SK-N-MC (cell line): ENCODE measurements around the gene GTF2I.
"Not testable (repeated sequence)": the region's sequence is repeated elsewhere in the genome, so short reads cannot be mapped to it uniquely, and the experiment has no call there.

ENCODE experiments used
- EZH2 ChIP-seq: fragments of 200-600 bp; sonication (generic); IDR thresholded peaks from one replicate; pipeline ENCODE4 v1.6.1; 2017; ENCODE audit warnings: antibody characterized with exemption
- POLR2AphosphoS5 ChIP-seq: IDR thresholded peaks from 2 replicates; pipeline ENCODE4 v1.6.1; 2012; ENCODE audit warnings: mild to moderate bottlenecking, low read depth, low read length, borderline replicate concordance

- TF ChIP-seq EZH2, POLR2AphosphoS5: not testable (repeated sequence)
Measured at GRCh38 chr7:74797848-74798622, 140.5 kb downstream of the GTF2I start.
